Erythroblast (primary cell): ENCODE results near the gene CRIP2.

ENCODE experiments used
- DNase-seq, 2 experiments: peaks; one replicate each; lab custom pipeline; 2025; lab: John Stamatoyannopoulos, UW
- GATA1 ChIP-seq: IDR thresholded peaks from 2 replicates; pipeline ENCODE4 v1.6.1; 2011; ENCODE audit warnings: low read depth, mild to moderate bottlenecking, control low read depth, low read length, moderate library complexity
- POLR2A ChIP-seq: IDR thresholded peaks from 2 replicates; pipeline ENCODE4 v1.6.1; 2011; ENCODE audit warnings: mild to moderate bottlenecking, low read length

CRIP2 gene

DNA sequence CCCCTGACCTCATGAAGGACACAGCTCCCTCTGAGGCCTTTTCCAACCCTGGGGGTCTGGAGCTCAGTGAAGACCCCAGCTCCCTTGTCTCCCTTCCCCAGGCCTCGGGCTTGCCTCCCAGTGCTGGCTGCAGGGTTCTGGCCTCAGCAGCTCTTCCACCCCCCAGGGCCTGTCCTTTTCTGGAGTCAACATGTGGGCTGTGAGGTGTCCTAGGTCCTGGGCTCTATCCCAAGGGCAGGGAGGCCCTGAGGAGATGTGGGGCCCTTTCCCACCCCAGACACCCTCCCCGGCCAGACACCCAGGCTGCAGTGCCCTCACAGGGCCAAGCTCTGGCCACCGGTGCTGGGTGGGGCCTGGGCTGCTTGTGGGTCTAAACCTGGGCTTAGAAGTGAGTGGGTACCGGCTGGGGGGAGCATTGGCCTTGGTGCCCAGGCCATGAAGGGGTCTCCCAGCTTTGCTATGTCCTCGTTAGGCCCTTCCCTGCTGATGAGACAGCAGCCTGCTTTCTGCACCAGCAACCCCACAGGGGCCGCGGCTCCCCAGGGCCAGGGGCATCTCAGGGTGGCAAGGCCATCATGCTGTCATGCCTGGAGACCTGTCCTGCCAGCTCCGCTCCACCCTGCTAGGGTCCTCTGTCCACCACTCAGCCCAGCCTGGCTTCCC is 2.7 kb upstream of the CRIP2 start:
- TF ChIP-seq POLR2A = no peak
- TF ChIP-seq GATA1 = no peak
- no peak for DNase-seq

DNA sequence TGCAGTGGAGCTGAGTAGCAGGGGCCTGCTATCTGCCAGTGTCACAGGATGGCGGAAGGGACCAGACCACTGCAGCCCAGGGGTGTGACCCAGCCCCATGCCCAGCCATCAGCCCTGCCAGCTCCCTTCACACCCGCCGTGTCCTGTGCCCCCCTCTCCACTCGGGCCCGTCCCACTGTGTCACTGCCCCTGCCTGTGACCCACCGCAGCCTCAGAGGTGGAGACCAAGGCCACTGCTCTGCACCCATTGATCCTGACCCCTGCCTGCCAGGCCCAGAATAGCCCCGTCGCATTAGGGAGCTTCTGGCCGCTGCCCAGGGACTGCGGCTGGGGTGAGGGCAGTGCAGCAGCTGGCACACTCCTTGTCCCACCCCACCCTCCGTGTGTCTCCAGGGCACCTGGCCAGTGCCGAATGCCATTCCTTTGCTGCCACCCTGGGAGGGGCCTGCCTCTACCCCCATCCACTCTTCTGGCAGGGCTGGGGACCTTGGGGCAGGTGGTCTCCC is 2.1 kb upstream of the CRIP2 start:
- no peak for DNase-seq
- TF ChIP-seq GATA1 (no peak), POLR2A (no peak)

DNA sequence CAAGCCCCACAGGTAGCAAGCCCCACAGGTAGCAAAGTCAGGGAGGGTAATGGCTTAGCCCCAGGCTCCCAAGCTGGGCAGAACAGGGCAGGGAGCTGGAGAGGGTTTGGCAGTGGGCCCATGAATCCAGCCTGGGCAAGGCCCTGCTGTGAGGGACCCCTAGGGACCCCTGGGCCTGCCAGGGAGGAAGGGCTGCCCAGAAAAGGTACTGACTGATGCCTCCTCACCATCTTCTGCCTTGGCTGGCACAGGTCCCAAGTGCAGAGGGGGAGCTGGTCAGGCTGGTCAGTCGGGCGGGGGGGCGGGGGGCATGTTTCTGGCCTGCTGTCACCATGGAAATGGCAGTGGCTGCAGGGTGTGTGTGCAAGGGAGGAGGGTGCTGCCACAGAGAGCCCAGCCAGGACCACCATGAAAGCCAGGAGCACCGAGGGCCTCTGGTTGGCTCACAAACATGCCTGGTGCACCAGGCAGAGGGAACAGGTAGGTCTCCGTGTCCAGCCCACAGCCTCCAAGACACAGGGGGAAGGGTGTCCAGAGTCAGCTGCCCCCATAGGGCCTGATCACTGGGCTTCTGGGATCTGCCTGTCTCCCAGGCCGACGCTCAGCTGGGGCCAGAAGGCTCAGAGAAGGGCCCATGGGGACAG is 1.5 kb upstream of the CRIP2 start:
- DNase-seq = no peak
- TF ChIP-seq GATA1 (no peak), POLR2A (no peak)

DNA sequence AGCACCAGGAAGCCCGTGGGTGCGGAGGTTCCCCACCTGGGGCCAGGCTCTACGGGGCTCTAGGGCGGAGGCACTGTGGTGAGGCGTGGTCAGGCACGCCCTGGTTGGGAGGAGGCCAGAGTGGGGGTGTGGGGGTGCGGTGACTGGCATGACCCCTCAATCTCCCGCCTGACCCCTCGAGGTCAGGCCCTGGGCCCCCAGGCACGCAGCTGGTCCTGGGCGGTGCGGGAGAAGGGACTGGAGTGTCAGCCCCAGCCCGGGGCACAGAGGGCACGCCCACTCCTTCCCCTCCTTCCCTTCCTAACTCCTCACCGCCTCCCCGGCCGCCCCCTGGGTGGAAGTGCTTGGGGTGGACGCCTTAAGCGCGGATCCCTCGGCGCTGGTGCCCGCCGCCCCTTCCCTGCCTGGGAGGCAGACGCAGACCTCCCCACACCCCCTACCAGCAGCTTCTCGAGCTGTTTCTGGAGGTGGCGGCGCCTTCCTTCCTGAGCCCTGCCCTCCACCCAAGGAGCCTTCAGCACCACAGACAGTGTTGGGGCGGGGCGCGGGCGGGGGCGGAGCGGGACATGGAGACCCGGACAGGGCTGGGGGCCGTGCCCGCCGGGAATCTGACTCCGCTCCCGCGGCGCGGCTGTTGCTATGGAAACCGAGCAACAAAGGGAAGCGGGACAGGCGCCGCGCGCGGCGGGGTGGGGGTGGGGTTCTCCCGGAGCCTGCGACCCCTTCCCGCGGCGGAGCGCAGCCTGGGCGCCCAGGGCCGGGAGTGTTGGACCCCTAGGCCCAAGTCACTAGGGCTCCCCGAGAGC is 741 bp upstream of the CRIP2 start:
- TF ChIP-seq GATA1 = no peak
- no peak for TF ChIP-seq POLR2A
- peak; percentile 63 for DNase-seq

DNA sequence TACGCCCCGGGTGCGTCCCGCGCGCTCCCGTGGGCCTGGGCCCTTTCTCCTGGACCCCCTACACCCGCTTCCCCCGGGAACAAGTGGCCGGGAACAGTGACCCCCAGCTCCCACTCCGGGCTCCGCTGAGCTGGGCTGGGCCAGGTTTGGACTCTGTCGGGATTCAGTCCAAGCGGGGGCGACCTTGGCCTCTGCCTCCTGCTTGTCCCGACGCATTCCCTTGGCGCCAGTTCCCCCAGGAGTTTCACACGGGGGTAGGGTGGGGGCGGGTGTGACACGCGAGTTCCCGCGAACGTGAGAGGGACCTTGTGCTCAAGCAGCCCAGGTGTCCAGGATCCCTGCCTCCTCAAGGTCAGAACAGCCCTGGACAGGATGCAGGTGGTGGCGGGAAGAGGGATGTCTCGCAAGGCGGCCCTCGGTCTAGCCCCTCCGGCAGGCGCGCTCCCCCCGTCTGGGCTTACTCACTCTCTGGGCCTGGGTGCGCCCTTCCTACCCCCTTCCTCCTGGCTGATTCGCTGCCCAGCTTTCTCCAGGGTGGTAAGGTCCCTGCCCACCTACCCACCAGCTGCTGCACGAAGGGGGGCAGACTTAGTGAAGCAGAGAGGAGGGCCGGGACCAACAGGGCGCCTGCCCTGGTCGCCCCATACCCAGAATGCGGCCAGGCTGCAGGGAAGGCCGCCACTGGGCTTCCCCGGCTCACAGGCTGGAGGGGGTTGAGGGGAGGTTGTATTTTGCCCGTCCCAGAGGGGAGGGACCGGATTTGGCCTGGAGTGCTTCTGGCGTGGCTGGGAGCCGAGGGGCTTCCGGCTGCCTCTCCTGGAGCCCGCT is 862 bp downstream of the CRIP2 start:
- DNase-seq = no peak
- TF ChIP-seq POLR2A (no peak), GATA1 (no peak)

DNA sequence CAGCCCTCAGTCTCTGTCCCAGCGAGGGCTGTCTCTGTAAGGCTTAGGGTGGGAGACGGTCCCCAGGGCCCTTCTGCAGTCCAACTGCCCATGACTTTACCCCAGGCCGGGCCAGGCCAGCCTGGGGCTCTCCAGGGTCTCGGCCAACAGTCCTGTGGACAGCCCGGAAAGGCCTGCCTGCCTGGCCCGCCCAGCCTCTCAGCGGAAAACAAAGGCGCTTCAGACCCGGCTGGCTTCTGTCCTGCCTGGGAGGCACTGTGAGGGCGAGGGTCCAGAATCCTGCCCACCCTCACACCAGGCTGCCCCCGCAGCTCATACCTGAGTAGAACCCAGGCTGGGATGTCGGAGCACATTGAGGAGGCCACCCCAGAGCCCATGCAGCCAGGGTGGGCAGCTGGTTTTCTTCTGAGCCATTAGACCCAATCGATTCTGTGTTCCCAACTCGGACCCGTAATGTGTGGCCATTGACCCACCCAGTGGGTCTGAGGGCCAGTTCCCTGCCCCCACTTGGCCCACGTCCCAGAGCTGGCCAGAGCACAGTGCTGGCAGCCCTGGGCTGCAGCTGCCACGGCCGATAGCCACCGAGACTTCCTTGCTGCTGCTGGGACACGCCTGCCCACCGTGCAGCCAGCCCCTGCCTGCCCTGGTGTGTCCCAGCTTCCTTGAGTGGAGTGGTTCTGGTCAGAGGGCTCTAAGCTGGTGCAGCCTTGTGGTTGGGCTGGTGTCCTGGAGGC is 1.6 kb downstream of the CRIP2 start:
- TF ChIP-seq POLR2A (no peak), GATA1 (no peak)
- peak in 1 of 2 experiments; percentile 58 for DNase-seq

DNA sequence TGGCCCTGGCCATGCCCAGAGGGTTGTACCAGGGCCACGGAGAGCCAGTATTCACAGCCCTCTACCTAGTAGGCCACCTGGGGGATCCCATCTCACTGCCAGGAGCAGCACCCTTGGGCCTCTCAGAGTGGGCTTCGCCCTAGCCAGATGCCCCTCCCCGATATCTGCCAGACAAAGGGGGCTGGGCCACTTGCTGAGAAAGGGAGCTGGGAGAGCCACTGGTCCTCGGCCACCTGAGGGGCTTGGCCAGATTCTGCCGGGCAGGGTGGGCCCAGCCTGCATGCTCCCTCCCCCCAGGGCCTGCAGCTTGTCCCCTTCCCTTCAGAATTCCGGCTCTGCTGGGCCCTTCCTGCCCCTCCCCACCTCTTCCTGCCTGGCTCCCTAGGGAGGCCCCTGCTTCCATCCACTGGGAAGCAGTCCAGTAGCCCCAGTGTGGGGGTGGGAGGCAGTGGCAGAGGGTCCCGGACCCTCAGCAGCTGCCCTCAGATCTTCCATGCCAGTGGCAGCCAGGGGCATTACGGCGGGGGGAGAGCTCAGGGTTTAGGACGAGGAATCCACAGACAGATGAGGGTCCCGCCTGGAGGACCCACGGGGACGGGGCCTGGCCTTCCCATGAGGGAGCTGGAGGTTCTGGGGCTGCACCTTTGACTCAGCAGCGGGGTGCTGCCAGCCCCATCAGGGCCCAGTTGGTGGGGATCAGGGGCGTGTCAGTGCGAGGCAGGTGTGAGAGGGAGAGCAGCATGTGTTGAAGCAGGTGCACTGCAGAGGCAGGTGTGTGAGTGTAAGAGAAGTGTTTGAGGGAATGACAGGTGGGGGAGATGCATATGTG is 2.4 kb downstream of the CRIP2 start:
- TF ChIP-seq POLR2A = no peak
- TF ChIP-seq GATA1 = no peak
- DNase-seq = no peak

DNA sequence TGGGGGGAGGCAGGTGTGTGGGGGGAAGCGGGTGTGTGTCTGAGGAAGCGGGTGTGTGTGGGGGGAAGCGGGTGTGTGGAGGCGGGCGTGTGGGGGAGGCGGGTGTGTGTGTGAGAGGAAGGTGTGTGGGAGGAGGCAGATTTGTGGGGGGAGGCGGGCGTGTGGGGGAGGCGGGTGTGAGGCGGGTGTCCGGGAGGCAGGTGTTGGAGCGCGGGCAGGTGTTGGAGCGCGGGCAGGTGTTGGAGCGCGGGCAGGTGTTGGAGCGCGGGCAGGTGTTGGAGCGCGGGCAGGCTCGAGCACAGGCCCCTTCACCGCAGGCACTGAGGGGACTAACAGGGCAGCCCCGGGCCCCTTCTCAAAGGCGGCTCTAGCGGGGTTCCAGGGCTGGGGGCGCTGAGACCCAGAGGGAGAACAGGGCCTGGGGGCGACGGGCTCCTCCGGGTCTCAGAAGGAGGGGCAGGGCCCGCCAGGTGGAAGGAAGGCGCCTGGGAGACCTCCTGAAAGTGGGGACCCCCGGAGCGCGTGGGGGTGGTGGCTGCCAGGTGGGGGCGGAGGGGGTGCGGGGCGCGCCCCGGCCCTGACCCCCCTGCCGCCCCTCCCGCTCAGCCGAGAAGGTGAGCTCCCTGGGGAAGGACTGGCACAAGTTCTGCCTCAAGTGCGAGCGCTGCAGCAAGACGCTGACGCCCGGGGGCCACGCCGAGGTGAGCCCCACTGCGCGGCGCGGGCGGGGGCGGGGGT is 3.2 kb downstream of the CRIP2 start:
- TF ChIP-seq GATA1 (no peak), POLR2A (no peak)
- DNase-seq = no peak

DNA sequence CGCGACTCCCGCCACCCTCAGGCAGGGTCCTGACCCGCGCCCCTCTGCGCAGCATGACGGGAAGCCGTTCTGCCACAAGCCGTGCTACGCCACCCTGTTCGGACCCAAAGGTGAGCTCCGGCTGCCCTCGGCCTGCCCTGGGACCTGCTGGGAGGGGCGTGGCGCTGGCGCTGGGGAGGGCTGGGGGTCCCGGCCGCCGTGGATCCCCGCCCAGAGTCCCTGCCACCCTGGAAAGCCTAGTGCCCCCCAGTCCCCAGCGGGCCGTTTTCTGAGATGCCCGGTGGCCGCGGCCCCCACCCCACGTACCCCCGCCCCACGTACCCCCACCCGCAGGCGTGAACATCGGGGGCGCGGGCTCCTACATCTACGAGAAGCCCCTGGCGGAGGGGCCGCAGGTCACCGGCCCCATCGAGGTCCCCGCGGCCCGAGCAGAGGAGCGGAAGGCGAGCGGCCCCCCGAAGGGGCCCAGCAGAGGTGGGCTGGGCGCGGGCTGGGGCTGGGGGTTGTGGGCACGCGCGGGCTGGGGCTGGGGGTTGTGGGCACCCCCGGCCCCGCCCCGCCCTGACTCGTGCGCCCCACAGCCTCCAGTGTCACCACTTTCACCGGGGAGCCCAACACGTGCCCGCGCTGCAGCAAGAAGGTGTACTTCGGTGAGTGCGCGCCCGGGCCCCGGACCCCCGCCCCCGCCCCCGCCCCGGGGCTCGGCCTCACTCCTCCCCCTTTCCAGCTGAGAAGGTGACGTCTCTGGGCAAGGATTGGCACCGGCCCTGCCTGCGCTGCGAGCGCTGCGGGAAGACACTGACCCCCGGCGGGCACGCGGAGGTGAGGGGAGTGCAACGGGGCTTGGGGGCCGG is 4.0 kb downstream of the CRIP2 start:
- TF ChIP-seq GATA1 (no peak), POLR2A (no peak)
- no peak for DNase-seq

DNA sequence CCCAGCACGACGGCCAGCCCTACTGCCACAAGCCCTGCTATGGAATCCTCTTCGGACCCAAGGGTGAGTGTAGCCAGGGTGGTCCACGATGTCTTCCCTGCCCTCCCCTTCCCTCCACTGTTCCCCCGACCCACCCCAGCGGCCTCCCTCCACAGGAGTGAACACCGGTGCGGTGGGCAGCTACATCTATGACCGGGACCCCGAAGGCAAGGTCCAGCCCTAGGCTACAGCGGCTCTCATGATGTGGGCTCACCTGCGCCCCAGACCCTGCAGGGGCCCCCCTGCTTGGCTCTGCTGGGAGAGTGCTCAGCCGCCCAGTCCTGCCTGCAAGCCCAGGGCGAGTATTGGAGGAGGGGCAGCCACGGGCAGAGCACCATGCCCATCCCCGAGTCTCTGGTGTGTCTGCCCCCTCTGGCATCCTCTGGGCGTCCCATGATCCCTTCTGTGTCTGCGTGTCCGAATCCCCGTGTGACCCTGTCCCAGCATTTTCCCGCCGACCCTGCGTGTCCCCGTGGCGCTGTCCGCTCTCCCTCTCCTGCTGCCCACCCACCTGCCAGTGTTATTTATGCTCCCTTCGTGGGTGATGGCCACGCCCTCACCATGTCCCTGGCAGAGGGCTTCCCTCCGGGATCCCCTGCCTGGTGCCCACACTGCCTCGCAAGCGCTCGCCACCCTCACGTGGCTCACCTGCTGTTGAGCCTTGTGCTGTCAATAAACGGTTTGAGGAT is 5.0 kb downstream of the CRIP2 start:
- DNase-seq = no peak
- TF ChIP-seq GATA1 = no peak
